Measurements from ENCODE around the gene RUSC1.

Gene RUSC1

DNA sequence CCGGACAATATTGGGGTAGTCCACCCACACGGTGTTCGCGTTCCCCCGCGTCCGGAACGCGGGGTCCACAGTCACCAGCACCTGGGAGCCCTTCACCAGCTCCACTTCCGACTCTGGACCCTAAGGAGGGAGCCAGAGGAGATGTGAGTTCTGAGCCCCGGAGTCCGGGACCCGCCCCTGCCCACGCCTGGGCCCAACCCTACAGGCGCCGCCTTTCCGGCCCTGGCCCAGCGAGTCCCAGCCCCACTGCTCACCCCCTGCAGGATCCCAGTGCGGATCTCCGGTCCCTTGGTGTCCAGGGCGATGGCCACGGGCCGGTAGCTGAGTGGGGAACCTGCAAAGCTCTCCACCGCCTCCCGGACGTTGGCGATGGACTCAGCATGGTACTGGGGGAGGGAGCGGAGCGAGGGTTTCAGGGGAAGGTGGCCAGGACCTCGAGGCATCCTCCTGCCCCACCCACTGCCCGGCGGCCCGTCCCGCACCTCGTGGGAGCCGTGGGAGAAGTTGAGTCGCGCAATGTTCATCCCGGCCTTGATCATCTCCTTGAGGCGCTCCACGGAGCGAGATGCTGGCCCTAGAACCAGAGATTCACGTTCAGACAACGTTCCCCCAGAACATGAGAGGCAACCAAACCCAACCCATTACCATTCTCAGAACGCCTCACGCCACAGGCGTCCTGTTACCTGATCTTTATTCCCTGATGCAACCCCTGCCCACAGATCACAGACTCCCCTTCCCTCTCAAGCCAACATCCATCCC is 25.3 kb upstream of the RUSC1 start:
- no peak for ATAC-seq

DNA sequence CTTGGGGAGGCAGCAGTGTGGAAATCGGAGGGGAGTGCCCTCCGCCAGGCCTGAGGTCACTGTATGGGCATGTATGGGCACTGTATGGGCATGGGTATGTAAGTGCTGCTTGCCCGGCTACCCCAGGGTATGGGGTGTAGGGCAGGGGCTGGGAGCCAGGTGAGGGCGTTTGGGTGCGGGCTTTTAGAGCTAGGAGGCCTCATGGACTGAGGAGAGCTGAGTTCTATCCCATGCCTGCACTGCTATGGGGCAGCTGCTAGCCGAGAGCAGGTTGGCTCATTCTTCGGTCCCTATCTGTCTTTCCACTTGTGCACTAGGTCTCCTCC is 24.8 kb upstream of the RUSC1 start:
- ATAC-seq: no peak

DNA sequence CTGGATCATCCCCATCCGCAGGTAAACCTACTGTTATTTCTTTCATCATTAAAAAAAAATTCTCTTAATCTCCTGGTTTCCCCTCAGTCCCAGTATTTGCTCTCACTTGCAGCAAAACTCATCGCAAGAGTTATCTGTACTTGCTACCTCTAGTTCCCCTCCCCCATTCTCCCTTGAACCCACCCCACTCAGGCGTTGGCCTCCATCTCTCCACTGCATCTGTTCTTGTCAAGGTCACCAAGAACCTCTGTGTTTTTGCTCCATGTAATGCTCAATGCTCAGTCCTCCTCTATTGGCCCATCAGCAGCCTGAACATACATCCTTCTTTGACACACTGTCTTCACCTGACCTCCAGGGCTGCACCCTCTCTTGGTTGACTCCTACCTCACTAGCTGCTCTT is 24.0 kb upstream of the RUSC1 start:
- no peak for ATAC-seq

DNA sequence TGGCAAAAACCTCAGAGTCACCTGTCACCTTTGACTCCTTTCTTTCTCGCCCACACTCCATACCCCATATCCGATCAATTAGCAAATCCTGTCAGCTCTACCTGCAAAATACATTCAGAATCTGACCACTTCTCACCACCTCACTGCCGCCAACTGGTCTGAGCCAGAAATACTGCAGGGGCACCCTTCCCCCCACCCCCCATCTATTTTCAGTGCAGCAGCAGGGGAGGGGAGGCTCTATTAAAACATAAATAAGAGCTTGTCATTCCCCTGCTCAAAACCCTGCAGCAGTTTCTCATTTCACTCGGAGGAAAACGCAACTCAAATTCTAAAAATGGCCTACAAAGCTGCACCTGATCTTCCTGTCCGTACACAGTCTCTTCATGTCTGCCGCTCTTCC is 23.3 kb upstream of the RUSC1 start:
- no peak for ATAC-seq

DNA sequence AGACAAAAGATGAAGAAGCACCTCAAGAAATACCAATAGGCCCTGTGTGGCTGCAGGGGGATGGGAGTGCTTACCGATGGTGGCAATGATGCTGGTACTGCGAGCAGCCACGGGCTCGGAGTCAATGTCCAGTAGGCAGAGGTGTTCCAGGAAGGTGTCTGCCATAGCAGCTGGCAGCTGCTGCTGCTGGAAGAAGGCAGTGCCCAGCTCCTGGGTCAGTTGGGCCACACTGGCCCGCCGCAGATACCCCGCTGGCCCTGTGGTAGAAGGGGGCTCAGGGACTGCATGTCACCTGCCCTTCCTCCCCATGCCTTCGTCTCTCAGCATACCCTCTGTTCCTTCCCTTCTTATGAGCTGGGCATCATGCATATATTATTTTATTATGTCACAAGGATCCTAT is 20.7 kb upstream of the RUSC1 start:
- ATAC-seq: no peak

DNA sequence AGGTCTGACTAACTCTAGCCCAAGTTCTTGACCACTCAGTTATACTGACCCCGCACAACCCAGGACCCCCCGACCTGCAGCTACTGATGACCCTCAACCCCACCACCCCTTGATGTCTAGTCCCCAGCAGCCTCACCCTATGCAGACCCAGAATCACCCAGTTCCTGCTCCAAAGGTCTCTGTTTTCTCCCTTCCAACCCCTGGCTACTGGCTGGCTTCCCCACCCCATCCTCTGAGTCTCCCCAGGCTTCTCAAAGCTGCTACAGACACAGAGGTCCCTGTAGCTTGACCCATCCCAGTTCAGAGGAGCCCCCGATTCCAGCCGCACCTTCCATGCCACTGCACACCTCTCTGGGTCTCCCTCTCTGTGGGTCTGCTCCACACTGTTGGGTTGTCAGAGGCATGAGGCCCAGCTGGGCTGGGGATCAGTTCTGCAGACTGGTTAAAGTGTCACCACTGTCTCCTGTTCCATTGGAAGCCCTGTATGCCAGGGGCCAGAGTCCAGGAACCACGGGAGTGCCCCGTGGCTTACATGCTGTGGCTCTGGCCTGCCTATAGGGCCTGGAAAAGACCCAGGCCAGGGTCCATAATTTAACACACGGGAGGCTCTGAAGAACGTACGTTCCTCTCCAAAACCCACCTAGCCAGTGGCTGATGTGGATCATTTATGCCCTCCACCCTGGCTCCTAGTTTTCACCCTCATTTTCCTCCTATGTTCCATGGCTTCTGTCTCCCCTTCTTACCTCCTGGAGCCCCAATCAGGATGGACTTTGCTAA is 20.0 kb upstream of the RUSC1 start:
- no peak for ATAC-seq

DNA sequence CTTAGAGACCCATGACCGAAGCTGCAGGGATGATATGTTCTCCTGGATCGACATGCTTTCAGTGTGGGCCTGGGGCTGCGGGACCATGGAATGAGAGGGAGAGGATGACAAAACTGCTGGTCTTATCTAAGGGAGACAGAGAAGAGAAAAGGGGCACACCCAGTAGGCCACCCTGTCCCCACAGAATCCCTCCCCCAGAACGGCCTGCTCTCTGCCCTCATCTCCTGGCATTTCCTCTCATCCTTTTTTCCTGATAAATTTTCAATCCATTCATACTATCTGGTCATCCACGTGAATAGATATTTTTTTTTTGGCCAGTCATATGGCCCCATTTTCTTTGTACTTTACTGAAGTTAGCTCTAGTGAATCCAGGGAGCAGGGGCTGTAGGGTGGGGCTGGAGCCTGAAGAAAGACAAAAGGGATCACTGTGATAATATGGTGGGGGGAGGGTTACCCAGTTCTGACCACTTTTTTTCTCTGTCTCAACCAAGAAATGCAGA is 19.3 kb upstream of the RUSC1 start, which contains the start of gene PKLR:
TSS of gene PKLR (minus strand) at position 97 of the 500 bp plus-strand sequence. CDS start at position 54, 43 bp downstream.
- no peak for ATAC-seq

DNA sequence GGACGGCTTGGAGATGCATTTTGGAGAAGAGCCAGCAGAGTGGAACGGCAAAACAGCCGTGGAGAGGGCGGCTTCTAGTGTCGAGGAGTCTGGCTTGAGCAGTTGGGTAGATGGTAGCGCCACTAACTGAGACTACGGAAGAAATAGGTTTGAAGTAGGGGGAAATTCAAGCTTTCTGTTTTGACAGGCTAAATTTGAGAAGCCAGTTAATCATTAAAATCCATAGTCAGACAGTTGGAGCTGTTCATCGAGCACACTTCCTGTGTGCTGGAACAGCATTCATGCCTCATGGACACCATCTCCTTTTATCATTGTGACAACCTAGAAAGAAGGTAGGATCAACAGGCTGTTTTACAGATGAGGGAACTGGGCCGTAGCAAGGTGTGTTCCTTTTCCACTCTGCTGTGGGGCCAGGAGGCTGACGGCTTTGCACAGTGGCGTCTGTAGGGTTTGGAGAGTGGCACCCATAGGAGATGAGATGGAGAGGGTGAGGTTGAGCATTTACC is 16.1 kb upstream of the RUSC1 start:
- no peak for ATAC-seq

DNA sequence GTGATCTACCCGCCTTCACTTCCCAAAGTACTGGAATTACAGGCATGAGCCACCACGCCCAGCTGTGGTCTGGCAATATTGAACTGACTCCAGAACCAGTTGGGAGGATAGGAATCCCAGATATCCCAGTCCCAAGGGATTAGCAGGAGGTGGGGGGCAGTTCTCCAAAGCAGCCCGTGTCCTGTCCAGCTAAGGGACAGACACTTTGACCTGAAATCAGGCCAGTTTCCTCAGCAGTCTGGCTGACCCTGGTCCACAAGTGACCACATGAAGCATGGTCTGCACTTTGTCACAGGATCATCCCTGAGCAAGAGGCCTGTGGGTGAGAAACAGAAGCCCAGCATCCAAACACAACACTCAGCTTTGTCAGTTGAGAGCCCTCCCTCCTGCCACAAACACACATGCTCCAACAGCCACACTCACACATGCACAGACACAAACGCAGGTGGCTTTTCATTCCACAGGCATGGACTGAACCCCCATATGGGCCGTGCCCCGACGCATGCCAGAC is 14.8 kb upstream of the RUSC1 start:
- ATAC-seq: no peak

DNA sequence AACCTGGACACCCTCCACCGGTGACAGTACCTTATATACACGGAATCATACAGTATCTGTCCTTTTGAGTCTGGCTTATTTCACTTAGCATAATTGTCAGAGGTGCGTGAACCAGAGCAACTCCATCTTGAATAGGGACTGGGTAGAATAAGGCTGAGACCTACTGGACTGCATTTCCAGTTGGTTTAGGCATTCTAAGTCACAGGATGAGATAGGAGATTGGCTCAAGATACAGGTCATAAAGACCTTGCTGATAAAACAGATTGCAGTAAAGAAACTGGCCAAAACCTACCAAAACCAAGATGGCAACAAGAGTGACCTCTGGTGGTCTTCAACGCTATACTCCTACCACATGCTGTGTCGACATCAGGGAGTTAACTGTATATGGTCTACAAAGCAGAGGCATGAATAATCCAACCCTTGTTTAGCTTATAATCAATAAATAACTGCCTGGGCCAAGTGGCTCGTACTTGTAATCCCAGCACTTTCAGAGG is 13.4 kb upstream of the RUSC1 start:
- no peak for ATAC-seq

DNA sequence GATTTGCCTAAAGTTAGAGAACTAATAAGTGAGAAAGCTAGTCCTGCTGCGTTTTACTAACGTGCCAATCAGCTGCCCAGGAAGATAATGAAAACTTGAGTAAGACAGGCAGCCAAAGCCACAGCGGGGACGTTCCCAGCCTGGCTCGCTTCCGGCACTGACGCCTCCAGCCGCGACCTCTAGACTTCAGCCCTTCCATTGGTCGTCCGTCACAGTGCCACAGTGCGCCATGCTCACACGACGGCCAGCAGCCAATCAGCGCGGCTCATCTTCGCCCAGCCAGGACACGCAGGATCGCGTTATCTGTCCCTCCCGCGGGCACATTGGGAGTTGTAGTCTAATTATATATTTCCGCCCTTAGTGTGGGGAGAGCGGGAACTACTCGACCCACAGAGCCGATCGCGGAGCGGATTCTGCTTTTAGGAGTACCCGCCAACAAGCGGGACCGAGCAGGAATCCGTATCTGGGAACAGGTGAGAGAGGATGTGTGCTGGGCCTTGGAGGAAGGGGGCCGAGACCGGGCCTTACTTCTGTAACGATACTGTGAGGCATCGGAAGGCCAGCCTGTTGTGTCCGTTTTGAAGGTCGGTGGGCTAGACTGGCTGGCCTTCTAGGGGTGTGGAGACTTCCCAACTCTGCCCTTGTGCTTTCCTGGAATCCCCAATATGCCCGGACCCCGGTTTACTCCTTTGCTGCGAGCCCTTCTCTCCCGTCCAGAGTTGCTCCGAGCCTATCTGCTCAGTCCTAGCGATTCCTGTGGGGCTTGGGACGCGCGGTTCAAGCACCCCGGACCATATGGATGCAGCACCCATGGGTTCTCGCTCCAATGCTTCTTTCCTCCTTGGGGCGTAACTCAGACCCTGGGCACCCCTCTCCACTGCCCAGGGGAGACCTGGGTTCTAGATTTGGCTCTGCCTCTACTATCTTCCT is 11.9 kb upstream of the RUSC1 start, which contains the start of gene FDPS:
TSS of gene FDPS (plus strand) at position 374 of the 930 bp plus-strand sequence. CDS start 924 bp downstream, outside the sequence.
- ATAC-seq: peak; percentile 99

DNA sequence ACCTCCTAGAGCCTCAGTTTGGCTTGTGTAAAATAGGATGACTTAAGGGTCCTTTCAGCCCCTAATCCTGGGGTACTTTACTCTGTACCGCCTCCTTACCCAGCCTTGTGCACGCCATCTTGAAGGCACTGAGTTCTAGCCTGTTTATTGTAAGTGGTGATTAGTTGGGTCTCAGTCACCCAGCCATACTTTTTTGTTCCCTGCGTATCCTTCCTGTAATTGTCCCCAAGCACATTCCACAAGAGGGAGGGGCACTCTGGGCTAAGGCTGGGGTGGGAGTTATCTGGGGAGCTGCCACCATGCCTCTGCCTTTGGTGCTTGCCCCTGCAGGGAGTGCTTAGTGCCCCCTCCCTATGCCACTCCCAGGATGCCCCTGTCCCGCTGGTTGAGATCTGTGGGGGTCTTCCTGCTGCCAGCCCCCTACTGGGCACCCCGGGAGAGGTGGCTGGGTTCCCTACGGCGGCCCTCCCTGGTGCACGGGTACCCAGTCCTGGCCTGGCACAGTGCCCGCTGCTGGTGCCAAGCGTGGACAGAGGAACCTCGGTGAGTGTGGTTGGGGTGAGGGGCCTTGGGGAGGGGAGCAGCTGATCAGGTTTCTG is 11.2 kb upstream of the RUSC1 start:
- ATAC-seq: no peak

DNA sequence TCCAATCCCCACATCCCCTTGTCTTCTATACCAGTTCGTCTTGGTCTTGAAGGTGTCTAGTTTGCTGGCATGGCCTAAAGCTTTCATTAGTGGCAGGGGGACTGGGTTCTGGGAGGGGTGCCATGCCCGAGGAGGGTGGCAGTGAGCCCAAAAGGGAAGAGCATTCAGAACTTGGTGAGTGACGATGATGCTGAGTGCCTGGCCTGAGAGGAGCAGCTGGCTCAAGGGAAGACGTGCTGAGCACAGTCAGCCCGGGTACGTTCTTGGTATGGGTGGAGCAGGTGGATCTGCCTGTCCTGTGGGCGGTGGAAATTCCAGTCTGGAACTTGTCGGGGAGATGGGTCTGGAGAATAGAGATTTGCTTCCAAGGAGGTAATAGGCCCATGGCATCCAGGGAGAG is 7.4 kb upstream of the RUSC1 start:
- no peak for ATAC-seq

DNA sequence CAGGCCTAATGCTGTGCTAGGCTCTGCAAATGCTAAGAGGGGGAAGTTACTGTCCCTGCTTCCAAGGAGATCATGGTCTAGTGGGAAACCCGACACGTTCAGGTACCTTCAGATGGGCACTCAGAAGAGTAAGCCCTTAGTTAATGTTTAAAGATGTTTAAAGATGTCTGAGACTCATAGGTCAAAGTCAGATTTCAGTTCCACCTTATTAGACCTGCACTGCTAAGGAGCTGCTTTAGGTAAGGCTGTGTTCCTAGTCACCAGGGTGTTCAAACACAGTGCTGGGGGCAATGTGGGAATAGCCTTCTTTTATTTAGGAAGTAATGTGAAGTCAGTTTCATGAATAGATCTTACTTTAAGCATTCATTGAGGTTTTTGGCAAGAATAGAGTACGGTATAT is 3.8 kb upstream of the RUSC1 start:
- no peak for ATAC-seq

DNA sequence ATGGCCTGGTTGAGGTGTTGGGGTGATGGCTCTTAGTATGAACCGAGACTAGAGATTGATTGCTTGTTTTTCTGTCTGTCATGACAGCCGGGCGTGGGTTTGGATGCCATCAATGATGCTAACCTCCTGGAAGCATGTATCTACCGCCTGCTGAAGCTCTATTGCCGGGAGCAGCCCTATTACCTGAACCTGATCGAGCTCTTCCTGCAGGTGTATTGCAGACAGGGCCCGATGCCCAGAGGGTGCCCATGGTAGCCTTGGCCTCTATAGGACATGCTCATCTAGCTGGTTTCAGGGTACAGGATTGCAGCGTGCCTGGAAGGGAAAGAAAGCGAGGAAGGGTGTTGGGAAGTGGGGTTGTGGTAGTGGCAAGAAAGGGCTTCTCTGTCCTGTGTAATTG is 2.6 kb upstream of the RUSC1 start:
- no peak for ATAC-seq

DNA sequence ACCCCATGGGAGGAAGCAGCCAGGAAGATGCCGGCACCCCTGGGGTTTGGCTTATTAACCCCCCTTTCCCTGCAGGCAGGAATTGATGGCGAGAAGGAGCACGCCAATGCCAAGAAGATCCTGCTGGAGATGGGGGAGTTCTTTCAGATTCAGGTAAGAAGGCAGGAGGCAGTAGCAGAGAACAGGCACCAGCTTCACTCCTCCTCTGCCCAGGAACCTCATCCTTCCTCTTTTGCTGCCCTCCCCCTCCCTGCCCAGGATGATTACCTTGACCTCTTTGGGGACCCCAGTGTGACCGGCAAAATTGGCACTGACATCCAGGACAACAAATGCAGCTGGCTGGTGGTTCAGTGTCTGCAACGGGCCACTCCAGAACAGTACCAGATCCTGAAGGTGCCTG is 1.2 kb upstream of the RUSC1 start:
- no peak for ATAC-seq

DNA sequence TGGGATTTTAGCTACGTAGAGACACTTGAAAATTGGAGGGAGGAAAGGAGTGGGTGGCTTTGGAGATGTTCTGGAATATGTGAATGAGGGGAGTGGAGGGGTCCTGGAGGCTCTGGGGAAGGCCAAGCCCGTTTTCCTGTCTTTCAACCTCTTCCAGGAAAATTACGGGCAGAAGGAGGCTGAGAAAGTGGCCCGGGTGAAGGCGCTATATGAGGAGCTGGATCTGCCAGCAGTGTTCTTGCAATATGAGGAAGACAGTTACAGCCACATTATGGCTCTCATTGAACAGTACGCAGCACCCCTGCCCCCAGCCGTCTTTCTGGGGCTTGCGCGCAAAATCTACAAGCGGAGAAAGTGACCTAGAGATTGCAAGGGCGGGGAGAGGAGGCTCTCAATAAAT is 442 bp upstream of the RUSC1 start:
- no peak for ATAC-seq

DNA sequence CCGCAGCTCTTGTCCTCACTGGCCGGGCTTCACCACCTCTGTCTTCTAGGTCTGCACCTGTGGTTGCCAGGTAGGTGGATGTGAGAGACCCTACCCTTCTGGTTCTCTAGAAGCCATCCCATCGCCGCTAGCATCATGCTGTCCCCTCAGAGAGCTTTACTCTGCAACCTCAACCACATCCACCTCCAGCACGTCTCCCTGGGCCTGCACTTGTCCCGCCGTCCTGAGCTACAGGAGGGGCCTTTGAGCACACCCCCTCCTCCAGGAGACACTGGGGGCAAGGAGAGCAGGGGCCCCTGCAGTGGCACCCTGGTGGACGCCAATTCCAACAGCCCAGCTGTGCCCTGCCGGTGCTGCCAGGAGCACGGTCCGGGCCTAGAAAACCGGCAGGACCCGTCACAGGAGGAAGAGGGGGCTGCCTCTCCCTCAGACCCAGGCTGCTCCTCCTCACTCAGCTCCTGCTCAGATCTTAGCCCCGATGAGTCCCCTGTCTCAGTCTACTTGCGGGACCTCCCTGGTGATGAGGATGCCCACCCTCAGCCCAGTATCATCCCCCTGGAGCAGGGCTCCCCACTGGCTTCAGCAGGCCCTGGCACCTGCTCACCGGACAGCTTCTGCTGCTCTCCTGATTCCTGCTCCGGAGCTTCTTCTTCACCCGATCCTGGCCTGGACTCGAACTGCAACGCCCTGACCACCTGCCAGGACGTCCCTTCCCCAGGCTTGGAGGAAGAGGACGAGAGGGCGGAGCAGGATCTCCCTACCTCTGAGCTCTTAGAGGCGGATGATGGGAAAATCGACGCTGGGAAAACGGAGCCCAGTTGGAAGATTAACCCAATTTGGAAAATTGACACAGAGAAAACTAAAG is 1.2 kb downstream of the RUSC1 start:
- ATAC-seq: no peak

DNA sequence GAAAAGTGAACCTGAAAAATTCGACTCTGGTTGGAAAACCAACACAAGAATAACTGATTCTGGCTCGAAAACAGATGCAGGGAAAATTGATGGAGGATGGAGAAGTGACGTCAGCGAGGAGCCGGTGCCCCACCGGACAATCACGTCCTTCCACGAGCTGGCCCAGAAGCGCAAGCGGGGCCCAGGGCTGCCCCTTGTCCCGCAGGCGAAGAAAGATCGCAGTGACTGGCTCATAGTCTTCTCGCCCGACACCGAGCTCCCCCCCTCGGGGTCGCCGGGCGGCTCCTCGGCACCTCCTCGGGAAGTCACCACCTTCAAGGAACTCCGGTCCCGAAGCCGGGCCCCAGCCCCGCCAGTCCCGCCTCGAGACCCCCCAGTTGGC is 1.9 kb downstream of the RUSC1 start:
- ATAC-seq: no peak

DNA sequence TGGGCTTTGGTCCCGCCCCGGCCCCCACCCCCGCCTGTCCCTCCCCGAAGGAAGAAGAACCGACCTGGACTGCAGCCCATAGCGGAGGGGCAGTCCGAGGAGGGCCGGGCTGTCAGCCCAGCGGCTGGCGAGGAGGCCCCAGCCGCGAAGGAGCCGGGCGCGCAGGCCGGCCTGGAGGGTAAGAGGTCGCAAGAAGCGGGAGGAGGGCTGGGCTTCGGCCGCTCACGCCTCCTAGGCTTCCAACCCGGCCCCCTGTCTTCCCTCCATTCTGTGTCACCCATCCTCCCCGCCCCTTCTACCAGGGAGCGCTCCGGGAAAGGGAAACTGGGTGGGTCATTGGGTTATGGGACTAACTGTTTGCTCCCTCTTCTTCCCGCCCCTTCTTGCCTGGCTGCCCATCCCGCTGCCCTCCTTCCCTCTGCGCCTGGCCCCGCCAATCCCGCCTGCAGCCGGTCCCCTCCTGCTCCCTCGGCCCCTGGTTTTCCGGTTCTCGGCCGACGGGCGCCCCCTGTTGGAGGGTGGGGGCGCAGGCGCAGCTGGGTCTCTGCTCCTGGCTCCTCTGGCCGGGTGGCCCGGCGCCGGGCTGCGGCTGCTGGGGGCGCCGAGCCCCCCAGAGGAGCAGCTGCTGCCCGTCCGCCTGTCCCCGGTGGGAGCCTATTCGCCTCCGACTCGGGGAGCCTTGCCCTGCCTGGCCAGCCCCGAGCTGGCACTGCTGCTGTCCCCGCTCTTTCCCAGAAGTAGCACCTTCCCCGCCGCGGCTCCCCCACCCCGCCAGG is 2.4 kb downstream of the RUSC1 start:
- ATAC-seq: peak; percentile 55 to 63
